Panc1 (cell line): ENCODE data around the gene KCNC1.

Source experiments
- CTCF ChIP-seq: fragments of 450-650 bp; IDR thresholded peaks from 2 replicates; pipeline ENCODE4 v1.5.1; 2017; ENCODE audit warnings: mild to moderate bottlenecking
- POLR2AphosphoS5 ChIP-seq: IDR thresholded peaks from 2 replicates; pipeline ENCODE4 v1.6.1; 2012; ENCODE audit warnings: mild to moderate bottlenecking, low read depth, low read length, moderate library complexity
- REST ChIP-seq, 2 experiments: IDR thresholded peaks; 2 replicates each; pipeline ENCODE4 v1.6.1; 2011 to 2012; ENCODE audit warnings: low read depth in 2 of 2, control low read depth in 1 of 2, low read length in 1 of 2, mild to moderate bottlenecking in 1 of 2, moderate library complexity in 1 of 2; ENCODE audit not compliant: insufficient read depth in 1 of 2
- SIN3A ChIP-seq: IDR thresholded peaks from 2 replicates; pipeline ENCODE4 v1.6.1; 2012; ENCODE audit warnings: low read depth, mild to moderate bottlenecking, low read length, moderate library complexity, borderline replicate concordance; ENCODE audit not compliant: insufficient read depth
- TCF7L2 ChIP-seq: IDR thresholded peaks from 2 replicates; pipeline ENCODE4 v1.6.1; 2011; ENCODE audit warnings: mild to moderate bottlenecking, low read depth, low read length, inconsistent platforms

- TF ChIP-seq CTCF (peak; percentile 38), POLR2AphosphoS5 (no peak), REST (IDR thresholded peaks at IDR 0.05; ENCODE audit: insufficient read depth in 1 of 2, low read depth in 2 of 2, low read length in 1 of 2) (no peak), SIN3A (no peak), TCF7L2 (no peak)
Observed at GRCh38 chr11:17766590-17766989, 32.0 kb downstream of the KCNC1 start.
